AG04449 (cell line): Measurements from ENCODE around the gene SLC22A14.
"Not testable (repeated sequence)": the region's sequence is repeated elsewhere in the genome, so short reads cannot be mapped to it uniquely, and the experiment has no call there.

Source experiments
- CTCF ChIA-PET: fragments of 350-600 bp; formaldehyde crosslinking; extraction: SDS; loops from one replicate; lab custom pipeline; 2021; ENCODE audit warnings: antibody characterized with exemption; lab: Yijun Ruan, JAX
- POLR2A ChIA-PET: fragments of 400-600, 350-600 bp; formaldehyde crosslinking; extraction: SDS; loops from one replicate; lab custom pipeline; 2020; ENCODE audit warnings: antibody characterized with exemption, inconsistent platforms; lab: Yijun Ruan, JAX
- DNase-seq: peaks from one replicate; pipeline ENCODE4 v3.0.0-alpha.2; 2010; ENCODE audit warnings: low read depth, low spot score
- H3K4me3 ChIP-seq: 2 replicates; pipeline ENCODE4 v1.5.1; 2011; ENCODE audit warnings: low read depth, mild to moderate bottlenecking, control low read depth, low read length
- CTCF ChIP-seq: IDR thresholded peaks from one replicate; pipeline ENCODE4 v1.5.1; 2011; ENCODE audit warnings: mild to moderate bottlenecking, moderate library complexity, low read length, control low read depth, inconsistent platforms; ENCODE audit not compliant: insufficient read depth; ENCODE audit errors: missing control alignments

The SLC22A14 gene

GRCh38 chr3:38284756-38285150 lies 2.7 kb downstream of the SLC22A14 start:
- POLR2A ChIA-PET = no interaction called here
- H3K4me3 ChIP-seq = no peak overlapping the region
- no peak for DNase-seq
- no peak for TF ChIP-seq CTCF
- CTCF ChIA-PET = no interaction called here

GRCh38 chr3:38289286-38290217 lies 7.5 kb downstream of the SLC22A14 start:
- POLR2A ChIA-PET, CTCF ChIA-PET, DNase-seq, H3K4me3 ChIP-seq: not testable (repeated sequence)

- H3K4me3 ChIP-seq, POLR2A ChIA-PET, DNase-seq: not testable (repeated sequence)
- CTCF ChIA-PET = interaction anchor here (1.2 to 3.9 kb wide), 4 partner anchors 8 to 179 kb away, joined by 3 to 29 read pairs (median 8); partner anchors contain the start of gene XYLB
Observed at GRCh38 chr3:38297053-38297452, 15.0 kb downstream of the SLC22A14 start.

- TF ChIP-seq CTCF = no peak
- no peak for DNase-seq
- H3K4me3 ChIP-seq = no peak overlapping the region
- ChIA-PET CTCF (interaction anchor here (0.9 to 3.9 kb wide), 14 partner anchors 8 to 184 kb away, joined by 3 to 29 read pairs (median 5); partner anchors contain the start of genes ACAA1 and XYLB), POLR2A (no interaction called here)
Observed at GRCh38 chr3:38297537-38297936, 15.4 kb downstream of the SLC22A14 start.

- TF ChIP-seq CTCF = peak; percentile 20
- no peak for DNase-seq
- H3K4me3 ChIP-seq = no peak overlapping the region
- CTCF ChIA-PET = interaction anchor here (0.9 to 3.9 kb wide), 17 partner anchors 7 to 325 kb away, joined by 3 to 29 read pairs (median 4); partner anchors contain the start of genes ACAA1 and XYLB
- POLR2A ChIA-PET = no interaction called here
Observed at GRCh38 chr3:38297947-38298711, 16.0 kb downstream of the SLC22A14 start.

- H3K4me3 ChIP-seq = no peak overlapping the region
- ChIA-PET CTCF (interaction anchor here (1.1 kb wide), 1 partner anchor 173 kb away, joined by 3 read pairs; no protein-coding TSS in a partner anchor), POLR2A (no interaction called here)
- no peak for DNase-seq
- TF ChIP-seq CTCF = no peak
Observed at GRCh38 chr3:38306941-38307340, 24.8 kb downstream of the SLC22A14 start.

GRCh38 chr3:38307599-38307998 lies 25.5 kb downstream of the SLC22A14 start:
- no peak overlapping the region for H3K4me3 ChIP-seq

More at GRCh38 chr3:38307599-38307998, 25.5 kb downstream of the SLC22A14 start:
- ChIA-PET POLR2A (no interaction called here), CTCF (interaction anchor here (1.7 kb wide), 1 partner anchor 39 kb away, joined by 4 read pairs; the partner anchor contains the start of gene XYLB)
- DNase-seq = no peak
- TF ChIP-seq CTCF = no peak
